Esophagus squamous epithelium (tissue), 5 donors: Measurements from ENCODE around the gene WWOX. TPM values are rescaled to one million over a fixed set of nuclear protein-coding genes. Genes with fewer than 3 reads are reported as not detected.

Experiments
- DNase-seq: peaks from one replicate; lab custom pipeline; 2025; lab: John Stamatoyannopoulos, UW
- H3K27ac ChIP-seq, 4 donors: fragments of 200-600 bp; sonication (generic); one replicate each; pipeline ENCODE4 v1.5.1; 2016 to 2019; ENCODE audit warnings: mild to moderate bottlenecking in 1 of 4
- H3K27me3 ChIP-seq, 4 donors: fragments of 200-600 bp; sonication (generic); 1 replicate in 3 of 4; 2 replicates in 1 of 4; pipeline versions ENCODE4 v1.5.1 to v1.6.0; 2017 to 2021; ENCODE audit warnings: antibody characterized with exemption in 1 of 4
- H3K36me3 ChIP-seq, 3 donors: fragments of 200-600 bp; sonication (generic); one replicate each; pipeline ENCODE4 v1.5.1; 2016 to 2019
- H3K4me1 ChIP-seq, 3 donors: fragments of 200-600 bp; sonication (generic); one replicate each; pipeline ENCODE4 v1.5.1; 2017 to 2019
- H3K4me3 ChIP-seq, 4 donors: fragments of 200-600 bp; sonication (generic); 1 replicate in 3 of 4; 2 replicates in 1 of 4; pipeline ENCODE4 v1.5.1; 2016 to 2019; ENCODE audit warnings: mild to moderate bottlenecking in 2 of 4, moderate library complexity in 1 of 4
- H3K9me3 ChIP-seq, 3 donors: fragments of 200-600 bp; sonication (generic); one replicate each; pipeline ENCODE4 v1.5.1; 2016 to 2019
- POLR2A ChIP-seq, 4 donors: fragments of 450-650 bp; IDR thresholded peaks; one replicate each; pipeline ENCODE4 v1.6.1; 2017; ENCODE audit warnings: antibody characterized with exemption in 4 of 4, mild to moderate bottlenecking in 4 of 4, moderate library complexity in 3 of 4
- WGBS, 2 donors: methylation state at CpG; one replicate each; pipeline ENCODE4 v1.1.5; 2018; 5-methylcytosine and 5-hydroxymethylcytosine counted together
- intact Hi-C: fragments of 100-400 bp; cut with DNase I; formaldehyde crosslinking; loops from one replicate; pipeline ENCODE4 v1.15.0; 2022
- total RNA-seq, 4 donors: library from RNA; depleted of rRNA; stranded (reverse); fragments of >200 nt; gene quantifications; one replicate each; pipeline ENCODE4 v1.1.0, GENCODE V29; 2016
- TF ChIP-seq, protein P1 (sequence below), 6 experiments: fragments of 450-650 bp in 4 of 6; fragments of 200-600 bp in 2 of 6; sonication (generic) in 2 of 6; IDR thresholded peaks; one replicate each; pipeline ENCODE4 v1.5.1; 2016 to 2019; ENCODE audit warnings: antibody characterized with exemption in 6 of 6, mild to moderate bottlenecking in 4 of 6, moderate library complexity in 4 of 6
- donor health status: DM: yes; HTN: yes; CAD: no.

The WWOX gene
- total RNA-seq, 4 donors from 2014 or later: 20.9 to 31.1 (median 27.5) TPM

DNA sequence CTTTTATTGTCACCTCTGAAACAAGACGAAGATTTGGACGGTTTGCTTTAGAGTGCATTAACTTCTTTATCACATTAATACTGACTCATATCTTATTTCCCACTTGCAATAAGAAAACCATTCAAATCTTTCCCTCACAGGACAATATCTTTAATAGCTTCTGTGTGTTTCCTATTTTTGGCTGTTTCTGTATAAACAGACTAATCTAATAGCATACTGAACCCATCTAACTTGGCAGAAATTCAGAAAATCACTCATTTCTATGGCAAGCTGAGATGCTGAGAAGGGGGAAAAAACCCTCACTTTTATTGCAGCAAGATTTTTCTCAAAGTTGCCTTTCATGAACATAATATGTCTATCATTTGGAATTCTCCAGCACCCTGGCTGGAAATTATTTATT, 524.9 kb downstream of the WWOX start:
- Histone ChIP-seq H3K9me3 (peaks cover 0 to 9% (median 0%) of the 10 kb centered on the region in 3 donors), H3K27ac (no peak overlapping the region), H3K36me3 (no peaks in the 10 kb centered on the region), H3K4me1 (peaks cover 0 to 7% (median 0%) of the 10 kb centered on the region in 3 donors), H3K4me3 (no peak overlapping the region), H3K27me3 (no peaks in the 10 kb centered on the region)
- DNase-seq: no peak
- intact Hi-C loops: no loop called here
- WGBS, 2 donors: 3 to 19% methylated on average over 2 of the region's 2 CpGs
- no peak for TF ChIP-seq POLR2A (IDR thresholded peaks at IDR 0.05)
- TF ChIP-seq, protein P1, sequence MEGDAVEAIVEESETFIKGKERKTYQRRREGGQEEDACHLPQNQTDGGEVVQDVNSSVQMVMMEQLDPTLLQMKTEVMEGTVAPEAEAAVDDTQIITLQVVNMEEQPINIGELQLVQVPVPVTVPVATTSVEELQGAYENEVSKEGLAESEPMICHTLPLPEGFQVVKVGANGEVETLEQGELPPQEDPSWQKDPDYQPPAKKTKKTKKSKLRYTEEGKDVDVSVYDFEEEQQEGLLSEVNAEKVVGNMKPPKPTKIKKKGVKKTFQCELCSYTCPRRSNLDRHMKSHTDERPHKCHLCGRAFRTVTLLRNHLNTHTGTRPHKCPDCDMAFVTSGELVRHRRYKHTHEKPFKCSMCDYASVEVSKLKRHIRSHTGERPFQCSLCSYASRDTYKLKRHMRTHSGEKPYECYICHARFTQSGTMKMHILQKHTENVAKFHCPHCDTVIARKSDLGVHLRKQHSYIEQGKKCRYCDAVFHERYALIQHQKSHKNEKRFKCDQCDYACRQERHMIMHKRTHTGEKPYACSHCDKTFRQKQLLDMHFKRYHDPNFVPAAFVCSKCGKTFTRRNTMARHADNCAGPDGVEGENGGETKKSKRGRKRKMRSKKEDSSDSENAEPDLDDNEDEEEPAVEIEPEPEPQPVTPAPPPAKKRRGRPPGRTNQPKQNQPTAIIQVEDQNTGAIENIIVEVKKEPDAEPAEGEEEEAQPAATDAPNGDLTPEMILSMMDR (IDR thresholded peaks at IDR 0.05): no peak

- peaks cover 0 to 8% (median 4%) of the 10 kb centered on the region in 3 donors for H3K9me3 ChIP-seq
- no peaks in the 10 kb centered on the region for H3K27me3 ChIP-seq
- no peak overlapping the region for H3K27ac ChIP-seq
- no peak overlapping the region for H3K4me3 ChIP-seq
- intact Hi-C loops: no loop called here
- no peak for TF ChIP-seq POLR2A (IDR thresholded peaks at IDR 0.05)
- TF ChIP-seq, protein P1 (IDR thresholded peaks at IDR 0.05): no peak
- no peaks in the 10 kb centered on the region for H3K36me3 ChIP-seq
- 64 to 67% methylated on average over 8 of the region's 8 CpGs for WGBS, 2 donors
- peaks cover 0 to 8% (median 0%) of the 10 kb centered on the region in 3 donors for H3K4me1 ChIP-seq
- DNase-seq: no peak
Measured at GRCh38 chr16:78628461-78629045, 529.1 kb downstream of the WWOX start.

DNA sequence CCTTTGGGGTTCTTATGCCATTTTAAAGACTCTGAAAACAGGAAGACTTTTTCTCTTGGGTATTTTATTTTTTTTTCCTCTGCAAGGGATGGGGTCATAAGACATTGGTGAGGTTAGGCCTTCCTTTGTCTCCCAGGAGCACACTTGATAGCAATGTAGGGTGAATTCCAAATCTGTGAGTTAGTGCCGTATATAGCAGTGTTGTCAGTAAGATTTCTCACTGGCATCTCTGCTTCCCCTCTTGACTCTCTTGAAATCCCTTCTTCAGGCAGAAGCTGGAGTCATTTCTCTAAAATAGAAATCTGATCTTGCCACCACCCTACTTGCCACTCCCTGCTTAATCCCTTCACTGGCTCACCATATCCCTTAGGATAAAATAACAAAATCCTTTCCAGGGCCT, 529.7 kb downstream of the WWOX start:
- Histone ChIP-seq H3K9me3 (peaks cover 0 to 8% (median 4%) of the 10 kb centered on the region in 3 donors), H3K4me1 (peaks cover 0 to 8% (median 0%) of the 10 kb centered on the region in 3 donors), H3K36me3 (no peaks in the 10 kb centered on the region), H3K27ac (no peak overlapping the region), H3K4me3 (no peak overlapping the region), H3K27me3 (no peaks in the 10 kb centered on the region)
- no peak for DNase-seq
- no peak for TF ChIP-seq POLR2A (IDR thresholded peaks at IDR 0.05)
- TF ChIP-seq, protein P1 (IDR thresholded peaks at IDR 0.05): no peak
- 0 to 32% methylated on average over 1 of the region's 1 CpG for WGBS, 2 donors
- intact Hi-C loops: no loop called here

- intact Hi-C loops: no loop called here
Measured at GRCh38 chr16:78630102-78630501, 530.6 kb downstream of the WWOX start.

DNA sequence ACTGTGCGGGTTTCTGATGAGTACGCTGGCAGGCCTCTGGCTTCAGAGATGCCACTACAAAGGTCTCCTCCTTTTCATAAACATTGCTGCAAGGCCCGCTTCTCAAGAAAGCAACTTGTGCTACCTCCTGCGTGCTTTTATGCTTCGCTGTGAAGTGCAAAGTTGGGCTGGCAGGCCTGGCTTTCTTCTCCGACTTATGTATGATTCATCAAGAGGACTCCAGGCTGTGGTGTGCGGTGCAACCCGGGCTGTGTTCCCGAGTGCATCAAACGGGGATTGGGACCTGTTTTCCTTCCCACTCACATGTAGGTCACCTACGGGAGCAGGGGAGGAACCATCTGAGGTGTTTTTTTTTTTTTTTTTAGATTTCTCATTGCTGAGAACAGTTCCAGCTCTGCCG, 534.1 kb downstream of the WWOX start:
- H3K27ac ChIP-seq: no peak overlapping the region
- H3K4me3 ChIP-seq: no peak overlapping the region
- peaks cover 0 to 8% (median 0%) of the 10 kb centered on the region in 3 donors for H3K4me1 ChIP-seq
- H3K36me3 ChIP-seq: no peaks in the 10 kb centered on the region
- peaks cover 0 to 8% (median 4%) of the 10 kb centered on the region in 3 donors for H3K9me3 ChIP-seq
- H3K27me3 ChIP-seq: no peaks in the 10 kb centered on the region
- no peak for DNase-seq
- WGBS, 2 donors: 68 to 79% methylated on average over 9 to 12 of the region's 12 CpGs
- TF ChIP-seq POLR2A (IDR thresholded peaks at IDR 0.05): no peak
- TF ChIP-seq, protein P1 (IDR thresholded peaks at IDR 0.05): no peak
- intact Hi-C loops: no loop called here

More at GRCh38 chr16:78630102-78630501, 530.6 kb downstream of the WWOX start:
- Histone ChIP-seq H3K4me1 (peaks cover 0 to 8% (median 0%) of the 10 kb centered on the region in 3 donors), H3K27me3 (no peaks in the 10 kb centered on the region), H3K36me3 (no peaks in the 10 kb centered on the region), H3K27ac (no peak overlapping the region), H3K4me3 (no peak overlapping the region), H3K9me3 (peaks cover 0 to 8% (median 4%) of the 10 kb centered on the region in 3 donors)
- no peak for DNase-seq
- TF ChIP-seq POLR2A (IDR thresholded peaks at IDR 0.05): no peak
- TF ChIP-seq, protein P1 (IDR thresholded peaks at IDR 0.05): no peak
- 88 to 97% methylated on average over 3 of the region's 3 CpGs for WGBS, 2 donors
